ENCODE data around the gene NT5DC1.
A peak's percentile ranks its signal among the peaks of the same experiment; 100 is the strongest.

NT5DC1 gene

GRCh38 chr6:116100419-116101301, at the start of gene NT5DC1:
NT5DC1 (plus strand) TSS chr6:116100853; CDS start chr6:116100931, 78 bp downstream.
- in situ Hi-C loops (cut with HindIII; ENCODE audit: low pct_ligation_motif_present, low pct_unique_long_range_greater_than_20kb, low sequenced_read_pairs) = no loop called here
- peak; percentile 81 for DNase-seq

- DNase-seq = no peak
- in situ Hi-C loops (cut with HindIII; ENCODE audit: low pct_ligation_motif_present, low pct_unique_long_range_greater_than_20kb, low sequenced_read_pairs) = no loop called here
Observed at GRCh38 chr6:116051244-116051643, 49.4 kb upstream of the NT5DC1 start.

- DNase-seq = no peak
- in situ Hi-C loops (cut with HindIII; ENCODE audit: low pct_ligation_motif_present, low pct_unique_long_range_greater_than_20kb, low sequenced_read_pairs) = no loop called here
Observed at GRCh38 chr6:116055513-116055912, 45.1 kb upstream of the NT5DC1 start.

- in situ Hi-C loops (cut with HindIII; ENCODE audit: low pct_ligation_motif_present, low pct_unique_long_range_greater_than_20kb, low sequenced_read_pairs) = no loop called here
- no peak for DNase-seq
Observed at GRCh38 chr6:116057766-116058165, 42.9 kb upstream of the NT5DC1 start.

GRCh38 chr6:116059713-116060571, 40.7 kb upstream of the NT5DC1 start:
- in situ Hi-C loops (cut with HindIII; ENCODE audit: low pct_ligation_motif_present, low pct_unique_long_range_greater_than_20kb, low sequenced_read_pairs) = no loop called here
- DNase-seq = peak; percentile 22

GRCh38 chr6:116060572-116061283, 39.9 kb upstream of the NT5DC1 start, which contains the start of gene FRK:
FRK (minus strand) TSS chr6:116060891; CDS start chr6:116060311, 580 bp downstream.
- peak; percentile 91 for DNase-seq
- in situ Hi-C loops (cut with HindIII; ENCODE audit: low pct_ligation_motif_present, low pct_unique_long_range_greater_than_20kb, low sequenced_read_pairs) = no loop called here

- in situ Hi-C loops (cut with HindIII; ENCODE audit: low pct_ligation_motif_present, low pct_unique_long_range_greater_than_20kb, low sequenced_read_pairs) = no loop called here
- DNase-seq = no peak
Observed at GRCh38 chr6:116062496-116062895, 38.2 kb upstream of the NT5DC1 start.

- DNase-seq = no peak
- in situ Hi-C loops (cut with HindIII; ENCODE audit: low pct_ligation_motif_present, low pct_unique_long_range_greater_than_20kb, low sequenced_read_pairs) = no loop called here
Observed at GRCh38 chr6:116064666-116065065, 36.0 kb upstream of the NT5DC1 start.

GRCh38 chr6:116066789-116067188, 33.9 kb upstream of the NT5DC1 start:
- no peak for DNase-seq
- in situ Hi-C loops (cut with HindIII; ENCODE audit: low pct_ligation_motif_present, low pct_unique_long_range_greater_than_20kb, low sequenced_read_pairs) = no loop called here

GRCh38 chr6:116070101-116070500, 30.6 kb upstream of the NT5DC1 start:
- in situ Hi-C loops (cut with HindIII; ENCODE audit: low pct_ligation_motif_present, low pct_unique_long_range_greater_than_20kb, low sequenced_read_pairs) = no loop called here
- no peak for DNase-seq

GRCh38 chr6:116070616-116071389, 29.9 kb upstream of the NT5DC1 start:
- DNase-seq = no peak
- in situ Hi-C loops (cut with HindIII; ENCODE audit: low pct_ligation_motif_present, low pct_unique_long_range_greater_than_20kb, low sequenced_read_pairs) = no loop called here

GRCh38 chr6:116072368-116072767, 28.3 kb upstream of the NT5DC1 start:
- in situ Hi-C loops (cut with HindIII; ENCODE audit: low pct_ligation_motif_present, low pct_unique_long_range_greater_than_20kb, low sequenced_read_pairs) = no loop called here
- DNase-seq = no peak

- in situ Hi-C loops (cut with HindIII; ENCODE audit: low pct_ligation_motif_present, low pct_unique_long_range_greater_than_20kb, low sequenced_read_pairs) = no loop called here
- DNase-seq = peak; percentile 30
Observed at GRCh38 chr6:116073765-116074440, 26.8 kb upstream of the NT5DC1 start.

- in situ Hi-C loops (cut with HindIII; ENCODE audit: low pct_ligation_motif_present, low pct_unique_long_range_greater_than_20kb, low sequenced_read_pairs) = no loop called here
- DNase-seq = no peak
Observed at GRCh38 chr6:116074732-116075390, 25.8 kb upstream of the NT5DC1 start.

- in situ Hi-C loops (cut with HindIII; ENCODE audit: low pct_ligation_motif_present, low pct_unique_long_range_greater_than_20kb, low sequenced_read_pairs) = no loop called here
Observed at GRCh38 chr6:116078522-116078921, 22.1 kb upstream of the NT5DC1 start.

GRCh38 chr6:116078945-116079344, 21.7 kb upstream of the NT5DC1 start:
- in situ Hi-C loops (cut with HindIII; ENCODE audit: low pct_ligation_motif_present, low pct_unique_long_range_greater_than_20kb, low sequenced_read_pairs) = no loop called here
- no peak for DNase-seq

More at GRCh38 chr6:116078522-116078921, 22.1 kb upstream of the NT5DC1 start:
- DNase-seq = no peak

- DNase-seq = no peak
- in situ Hi-C loops (cut with HindIII; ENCODE audit: low pct_ligation_motif_present, low pct_unique_long_range_greater_than_20kb, low sequenced_read_pairs) = no loop called here
Observed at GRCh38 chr6:116083052-116083451, 17.6 kb upstream of the NT5DC1 start.
